GM18867 (cell line): ENCODE measurements around the gene AKAP1.
A peak's percentile ranks its signal among the peaks of the same experiment; 100 is the strongest.
"Not testable (repeated sequence)": the region's sequence is repeated elsewhere in the genome, so short reads cannot be mapped to it uniquely, and the experiment has no call there.

Experiments
- ATAC-seq: cut with Tn5 transposase; IDR thresholded peaks from one replicate; pipeline ENCODE4 v1.9.1; 2021; ENCODE audit warnings: mild to moderate bottlenecking, moderate library complexity; ENCODE audit not compliant: unreplicated experiment

The AKAP1 gene

GRCh38 chr17:57075785-57076184 is 9.3 kb upstream of the AKAP1 start:
- no peak for ATAC-seq

GRCh38 chr17:57077000-57077399 is 8.0 kb upstream of the AKAP1 start:
- ATAC-seq: no peak

GRCh38 chr17:57078274-57078673 is 6.8 kb upstream of the AKAP1 start:
- ATAC-seq: no peak

GRCh38 chr17:57080718-57081117 is 4.3 kb upstream of the AKAP1 start:
- ATAC-seq: no peak

GRCh38 chr17:57082441-57082840 is 2.6 kb upstream of the AKAP1 start:
- ATAC-seq: no peak

GRCh38 chr17:57084361-57084801 is 665 bp upstream of the AKAP1 start:
- ATAC-seq: no peak

- ATAC-seq: peak; percentile 29
These were observed 512 bp downstream of the AKAP1 start for GRCh38 chr17:57085448-57086068.

- no peak for ATAC-seq
These were observed 1.3 kb downstream of the AKAP1 start for GRCh38 chr17:57086069-57086930.

- no peak for ATAC-seq
These were observed 3.3 kb downstream of the AKAP1 start for GRCh38 chr17:57088298-57088697.

- no peak for ATAC-seq
These were observed 4.3 kb downstream of the AKAP1 start for GRCh38 chr17:57089391-57089790.

- no peak for ATAC-seq
These were observed 5.6 kb downstream of the AKAP1 start for GRCh38 chr17:57090560-57091185.

GRCh38 chr17:57091186-57091618 is 6.2 kb downstream of the AKAP1 start:
- no peak for ATAC-seq

- ATAC-seq: no peak
These were observed 7.1 kb downstream of the AKAP1 start for GRCh38 chr17:57092171-57092570.

- no peak for ATAC-seq
These were observed 7.7 kb downstream of the AKAP1 start for GRCh38 chr17:57092779-57093178.

GRCh38 chr17:57096472-57097202 is 11.6 kb downstream of the AKAP1 start:
- no peak for ATAC-seq

- no peak for ATAC-seq
These were observed 12.9 kb downstream of the AKAP1 start for GRCh38 chr17:57097832-57098421.

GRCh38 chr17:57099165-57099564 is 14.1 kb downstream of the AKAP1 start:
- ATAC-seq: no peak

- no peak for ATAC-seq
These were observed 17.1 kb downstream of the AKAP1 start for GRCh38 chr17:57102122-57102521.

GRCh38 chr17:57102660-57103059 is 17.6 kb downstream of the AKAP1 start:
- ATAC-seq: not testable (repeated sequence)

- ATAC-seq: no peak
These were observed 19.6 kb downstream of the AKAP1 start for GRCh38 chr17:57104461-57105175.
